IPS DF 4.7 (cell line): Measurements from ENCODE around the gene NCAM1.

Source experiments
- DNase-seq: peaks from one replicate; pipeline ENCODE4 v3.0.0-alpha.2; 2013; ENCODE audit warnings: low spot score; ENCODE audit errors: extremely low read depth

NCAM1 gene

DNA sequence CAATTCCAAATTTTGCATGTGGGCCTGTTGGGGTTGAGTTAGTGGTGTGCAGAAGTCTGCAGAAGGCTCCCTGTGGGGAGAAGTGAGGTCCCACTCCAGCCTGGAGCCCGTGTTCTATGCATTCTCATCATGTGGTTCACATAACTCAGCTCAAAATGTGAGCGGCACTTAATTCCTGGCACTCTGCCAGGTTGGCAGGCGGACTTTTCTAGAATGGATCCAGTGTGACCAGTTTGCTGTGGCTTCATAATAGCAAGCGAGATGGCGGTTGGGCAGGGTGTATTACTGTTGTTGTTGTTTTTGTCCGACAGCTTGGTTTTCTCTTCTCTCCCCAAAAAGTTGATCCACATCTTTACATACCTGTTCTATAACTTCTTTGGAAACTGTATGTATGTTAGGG, 206.4 kb downstream of the NCAM1 start:
- DNase-seq, result no peak

DNA sequence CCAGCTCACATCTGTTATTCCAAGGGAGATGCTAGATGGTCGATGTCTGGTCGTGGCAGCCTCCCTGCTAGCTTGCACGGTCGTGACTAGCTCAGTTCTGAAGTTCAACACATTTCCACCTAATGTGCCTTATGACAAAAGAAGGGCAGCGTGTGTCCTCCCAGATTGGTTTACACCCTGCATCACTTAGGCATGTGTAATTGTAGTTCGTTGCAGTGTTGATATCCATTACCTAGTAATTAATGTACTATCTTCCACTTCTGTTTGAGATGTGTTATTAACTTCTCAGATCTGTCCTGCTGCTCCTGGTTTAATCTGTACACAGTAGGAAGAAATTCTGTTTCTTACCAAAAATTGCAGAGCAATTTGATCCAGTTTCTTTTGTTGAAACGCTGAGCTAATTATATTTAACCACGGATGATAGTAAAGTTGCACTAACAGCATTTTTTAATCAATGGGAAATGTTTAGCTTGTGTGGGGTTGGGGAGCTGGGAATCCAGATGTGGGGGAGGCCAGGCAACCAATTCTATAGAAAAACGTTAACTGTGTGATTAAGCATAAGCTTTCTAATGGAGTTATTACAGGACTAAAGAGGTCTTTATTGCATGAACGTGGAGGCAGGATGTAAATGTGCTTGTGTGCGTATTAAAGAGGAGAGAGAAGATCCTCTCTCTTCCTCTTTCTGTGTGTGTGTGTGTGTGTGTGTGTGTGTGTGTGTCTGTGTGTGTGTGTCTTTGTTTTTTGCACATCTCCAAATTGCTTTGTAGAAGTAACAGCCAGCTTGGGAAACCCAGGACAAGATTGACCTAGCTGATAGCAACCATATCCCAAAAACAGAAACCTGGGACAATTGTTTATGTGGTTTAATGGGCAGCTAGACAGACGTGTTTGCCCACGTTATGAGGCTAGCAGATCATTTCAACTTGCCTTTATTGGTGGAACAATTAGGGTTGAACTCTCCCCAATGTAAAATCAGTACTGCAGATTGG, 207.4 kb downstream of the NCAM1 start:
- no peak for DNase-seq

DNA sequence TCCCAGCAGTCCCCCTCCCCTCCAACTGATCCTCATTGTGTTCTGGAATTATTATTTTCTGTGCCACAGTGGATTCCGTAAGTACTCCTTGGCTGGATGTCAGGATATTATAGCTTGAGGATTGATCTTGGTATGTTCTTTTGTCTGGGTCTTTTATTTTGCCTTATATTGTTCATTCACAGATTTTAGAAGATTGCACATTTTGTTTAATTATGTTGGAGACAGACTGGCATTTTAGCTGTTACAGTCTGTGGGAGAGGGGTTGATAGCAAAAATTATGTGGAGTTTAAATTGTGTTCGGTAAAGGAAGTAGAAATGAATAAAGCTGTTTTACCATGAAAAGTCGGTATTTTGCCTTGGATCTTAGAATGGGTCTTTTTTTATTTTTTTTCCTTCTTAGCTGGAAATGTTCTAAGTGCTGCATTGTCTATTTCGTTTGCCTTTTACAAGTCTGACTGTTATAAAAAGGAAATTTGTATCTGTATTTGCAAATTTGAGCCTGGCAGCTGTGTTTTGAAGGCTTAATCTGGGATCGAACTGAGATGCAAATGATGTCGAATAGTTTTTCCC, 211.2 kb downstream of the NCAM1 start:
- no peak for DNase-seq

DNA sequence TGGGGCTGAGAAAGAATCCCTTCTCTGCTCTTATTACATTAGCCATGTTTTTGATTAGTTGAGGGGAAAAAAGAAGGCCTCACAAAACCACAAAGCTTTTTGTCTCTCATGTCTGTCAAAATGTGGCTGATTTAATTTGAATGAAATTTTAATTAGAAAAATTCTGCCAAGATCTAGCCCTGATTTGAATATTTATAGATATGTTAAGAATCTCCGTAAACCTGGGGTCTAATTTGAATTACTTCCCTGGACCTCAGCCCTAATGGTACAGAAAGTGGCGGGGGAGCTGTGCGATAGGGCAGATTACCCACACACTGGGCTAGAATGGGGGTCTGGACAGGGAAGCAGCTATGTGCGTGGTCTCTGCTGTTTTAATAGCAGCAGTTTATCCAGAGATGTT, 211.9 kb downstream of the NCAM1 start:
- DNase-seq, result no peak

DNA sequence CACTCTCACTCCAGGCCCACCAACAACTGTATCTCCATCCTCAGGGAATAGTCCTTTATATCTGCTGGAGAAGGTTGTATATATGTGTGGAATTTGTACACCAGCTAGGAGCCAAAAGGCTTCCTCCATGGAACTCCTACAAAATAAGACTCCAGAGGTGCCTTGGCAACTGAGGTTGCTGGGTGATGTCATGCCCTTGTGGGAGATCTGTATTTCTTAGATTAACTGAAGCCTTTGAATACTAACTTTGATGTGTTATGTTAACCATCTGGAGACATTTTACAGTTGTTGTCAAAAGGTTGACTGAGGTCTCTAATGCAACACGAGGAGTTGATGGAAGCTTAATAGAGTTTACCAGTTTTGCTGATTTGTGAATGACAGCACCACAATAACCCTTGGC, 213.7 kb downstream of the NCAM1 start:
- DNase-seq, result no peak

DNA sequence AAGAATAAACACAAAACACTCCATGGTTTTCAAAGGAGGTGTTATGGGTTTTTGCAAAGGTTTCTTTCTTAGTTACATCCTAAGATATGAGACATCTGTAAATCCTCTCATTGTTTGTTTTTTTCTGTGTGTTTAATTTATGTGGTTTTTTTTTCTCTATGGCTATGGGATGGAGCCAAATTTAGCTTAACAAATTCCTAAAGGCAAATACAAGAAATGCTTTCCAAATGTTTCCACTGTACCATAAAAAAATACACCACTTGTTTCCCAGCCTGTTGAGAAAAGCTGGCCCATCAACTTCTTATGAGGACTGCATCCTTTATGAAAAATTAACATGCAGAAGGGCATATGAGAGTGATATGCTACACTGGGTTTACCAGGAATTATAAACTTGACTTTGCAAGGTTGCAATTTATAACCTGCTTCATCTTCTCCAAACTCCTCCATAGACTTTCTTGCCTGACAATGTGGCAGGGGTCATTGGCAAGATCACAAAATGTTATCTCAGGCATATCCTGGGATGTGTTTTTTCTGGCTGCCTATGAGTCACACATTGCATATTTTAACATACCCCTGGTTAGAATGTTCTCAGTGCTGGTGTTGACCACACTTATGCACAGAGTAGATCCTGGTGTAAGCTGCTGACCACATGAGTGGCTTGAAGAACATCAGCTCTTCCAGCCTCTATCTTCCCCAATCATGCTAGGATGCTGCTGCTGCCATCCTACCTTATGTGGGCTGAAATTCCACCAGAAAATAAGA, 215.6 kb downstream of the NCAM1 start:
- DNase-seq, result no peak

DNA sequence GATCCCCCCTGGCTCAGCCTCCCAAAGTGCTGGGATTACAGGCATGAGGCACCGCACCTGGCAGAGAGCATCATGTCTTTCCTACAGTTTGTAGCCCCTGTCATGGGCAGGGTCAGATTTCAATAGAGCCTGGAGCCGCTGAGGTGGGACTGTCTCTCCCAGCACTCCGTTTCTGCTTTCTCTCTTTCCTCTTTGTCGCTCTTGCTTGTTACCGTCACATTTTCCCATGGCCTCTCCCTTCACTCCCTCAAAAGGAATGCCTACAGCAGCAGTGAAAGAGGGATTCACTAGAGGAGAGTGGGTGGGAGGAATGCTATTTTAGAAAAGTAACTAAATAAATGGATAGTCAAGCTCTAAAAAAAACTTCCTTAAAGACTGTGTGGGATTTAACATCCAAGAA, 216.5 kb downstream of the NCAM1 start:
- DNase-seq, result no peak

DNA sequence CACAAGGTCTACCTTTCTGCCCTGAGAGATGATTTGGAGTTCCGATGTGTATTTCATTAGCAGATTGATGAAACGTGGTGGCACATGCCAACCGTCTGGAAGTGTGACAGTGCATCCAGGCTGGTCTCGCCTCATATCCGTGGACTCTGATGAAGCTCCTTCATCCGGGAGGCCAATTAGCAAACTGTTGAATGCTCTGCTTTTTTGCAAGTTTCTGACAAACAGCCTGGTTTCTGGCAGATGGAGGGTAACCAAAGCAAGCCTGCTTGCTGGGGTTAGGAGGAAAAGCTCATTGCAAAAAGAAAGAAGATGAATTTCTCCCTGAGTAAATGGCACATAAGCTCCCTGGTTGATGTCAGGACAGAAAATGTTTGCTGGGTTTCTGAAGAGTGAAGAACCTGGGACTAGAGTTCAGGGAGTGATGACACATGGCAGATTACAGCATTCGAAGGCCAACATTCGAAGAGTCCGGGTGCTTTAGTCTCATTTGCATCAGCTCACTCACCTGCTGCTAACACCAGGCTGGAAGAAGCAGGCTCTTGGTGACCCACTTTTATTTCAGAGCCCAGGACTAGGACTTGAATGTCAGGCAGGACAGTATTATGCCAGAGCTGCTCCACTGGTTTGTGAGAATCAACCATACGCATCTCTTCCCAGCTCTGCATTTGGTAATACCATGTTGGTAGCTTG, 217.3 kb downstream of the NCAM1 start:
- no peak for DNase-seq

DNA sequence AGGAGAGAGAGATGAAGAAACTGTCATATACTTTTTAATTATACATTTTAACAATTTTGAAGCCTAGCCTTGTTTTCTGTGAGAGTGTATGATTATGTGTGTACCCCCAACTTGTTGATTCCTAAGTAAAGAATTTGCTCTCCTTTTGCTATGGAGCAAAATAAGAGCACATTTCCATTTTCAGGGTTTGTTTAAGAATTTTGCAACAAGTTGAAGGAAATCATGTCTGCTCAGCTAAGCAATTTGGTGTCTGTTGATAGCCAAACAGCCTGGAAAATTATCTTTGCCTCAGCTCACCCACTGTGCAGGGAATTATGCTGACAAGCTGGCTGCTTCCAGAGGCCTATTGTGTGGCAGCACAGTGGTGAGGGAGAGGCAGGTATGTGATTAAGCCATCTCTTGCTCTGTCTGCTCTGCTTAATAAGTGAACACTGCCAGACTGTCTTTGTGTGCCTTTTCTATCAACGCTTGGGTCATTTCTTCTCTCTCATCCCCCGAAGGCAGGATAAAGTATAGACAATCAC, 218.0 kb downstream of the NCAM1 start:
- no peak for DNase-seq

DNA sequence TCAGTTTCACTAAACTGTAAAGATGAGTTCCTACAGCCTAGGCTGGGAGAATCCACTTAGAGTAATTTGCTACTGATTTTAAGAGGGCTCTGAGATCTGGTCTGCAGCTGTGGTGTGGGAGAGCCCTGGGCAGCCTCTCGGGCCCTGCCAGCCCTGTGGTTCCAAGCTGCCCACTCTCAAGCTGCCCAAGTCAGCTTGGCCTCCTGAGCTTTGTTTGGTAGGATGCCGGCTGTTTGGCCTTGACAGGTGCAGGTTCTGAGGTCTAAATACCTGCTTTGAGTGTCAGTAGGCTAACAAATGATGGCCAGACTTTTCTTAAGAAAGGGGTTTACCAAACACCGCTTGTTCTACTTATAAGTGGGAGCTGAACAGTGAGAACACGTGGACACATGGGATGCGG, 219.9 kb downstream of the NCAM1 start:
- no peak for DNase-seq

DNA sequence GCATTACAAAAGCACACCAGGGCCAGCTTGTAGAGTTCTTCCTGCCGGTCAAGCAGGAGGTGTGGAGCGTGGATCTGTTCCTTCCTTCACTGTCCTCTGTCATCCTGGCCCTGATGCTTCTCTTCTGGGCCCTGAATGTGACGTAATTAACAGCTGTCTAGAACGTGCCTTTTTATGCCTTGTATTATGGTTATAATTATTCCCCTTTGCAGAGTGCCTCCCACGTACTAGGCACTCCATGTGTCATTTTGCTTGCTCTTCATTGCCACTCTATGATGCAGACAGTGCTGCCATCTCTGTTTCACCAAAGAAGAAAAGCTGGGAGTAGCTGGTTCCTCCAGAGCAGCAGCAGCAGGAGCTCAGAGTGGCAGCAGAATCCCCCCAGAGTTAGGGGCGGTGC, 221.1 kb downstream of the NCAM1 start:
- DNase-seq, result no peak

DNA sequence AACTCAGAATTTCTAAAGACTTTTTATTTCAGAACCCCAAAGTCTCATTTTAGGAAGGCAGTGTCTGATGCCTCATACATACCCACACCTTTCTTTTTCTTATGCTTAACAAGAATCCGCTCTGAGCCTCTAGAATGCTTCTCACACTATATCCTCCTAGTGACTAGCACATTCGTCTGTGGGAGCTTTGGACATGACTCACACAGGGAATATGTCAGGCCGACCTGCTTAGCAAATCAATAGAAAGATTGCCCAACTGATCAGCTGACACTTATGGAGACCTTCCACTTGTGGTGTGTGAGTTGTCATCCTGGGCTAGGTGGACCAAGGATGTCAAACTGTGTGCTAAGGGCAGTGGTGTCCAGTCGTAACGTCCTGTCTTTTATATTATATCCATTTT, 223.3 kb downstream of the NCAM1 start:
- no peak for DNase-seq

DNA sequence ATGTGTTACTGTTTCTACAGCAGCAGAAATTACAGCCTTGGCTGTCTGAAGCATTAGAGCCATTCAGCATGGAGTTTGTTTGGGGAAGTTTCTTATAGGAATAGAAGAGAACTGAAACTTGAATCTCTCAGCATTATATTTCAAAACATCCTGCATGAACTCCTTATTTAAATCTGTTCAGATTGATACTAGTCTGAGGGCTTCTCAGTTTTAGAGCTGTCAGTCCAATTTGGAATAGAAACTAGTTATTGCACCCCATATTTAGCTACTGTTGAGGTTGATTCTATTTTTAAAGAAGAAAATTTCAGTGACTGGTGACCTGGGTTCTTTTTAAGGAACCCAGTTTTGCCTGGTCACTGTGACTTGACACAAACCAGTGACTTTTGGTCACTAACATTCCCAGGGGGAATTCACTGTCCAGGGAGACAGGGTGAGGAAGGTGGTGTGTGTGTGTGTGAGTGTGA, 227.2 kb downstream of the NCAM1 start:
- no peak for DNase-seq

DNA sequence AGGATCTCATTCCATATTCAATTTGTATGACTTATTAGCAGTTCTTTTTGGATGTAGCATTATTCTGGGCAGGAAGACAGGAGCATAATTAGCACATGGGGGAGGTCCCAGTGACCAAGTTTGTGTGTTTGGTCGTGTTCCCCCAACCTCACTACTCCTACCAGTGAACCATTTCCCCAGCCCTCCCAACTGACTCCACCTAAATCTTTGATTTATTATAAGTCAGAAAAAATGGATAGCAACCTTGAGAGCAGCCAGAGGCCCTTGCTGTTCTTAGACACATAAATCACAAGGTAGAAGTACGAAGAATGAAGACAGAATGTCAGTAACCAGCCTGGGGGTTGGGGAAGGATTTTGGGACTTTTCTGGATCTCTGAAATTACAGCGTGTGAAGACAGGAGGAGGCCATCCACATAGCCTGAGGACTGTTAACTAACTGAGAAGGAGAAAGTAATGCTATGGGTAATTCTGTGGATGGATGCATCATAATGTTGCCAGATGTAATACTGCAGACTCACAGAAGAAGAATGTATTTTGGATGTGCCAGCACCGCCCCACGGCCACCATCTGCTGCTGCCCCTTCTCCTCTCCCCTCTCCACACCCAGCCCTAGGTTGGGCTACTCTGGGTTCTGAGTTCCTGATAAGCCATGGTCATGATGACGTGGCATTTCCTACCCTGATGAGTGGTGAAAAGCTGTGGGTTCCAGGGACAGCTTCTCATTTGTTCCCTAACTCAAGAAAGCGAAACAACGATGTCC, 228.9 kb downstream of the NCAM1 start:
- DNase-seq, result no peak

DNA sequence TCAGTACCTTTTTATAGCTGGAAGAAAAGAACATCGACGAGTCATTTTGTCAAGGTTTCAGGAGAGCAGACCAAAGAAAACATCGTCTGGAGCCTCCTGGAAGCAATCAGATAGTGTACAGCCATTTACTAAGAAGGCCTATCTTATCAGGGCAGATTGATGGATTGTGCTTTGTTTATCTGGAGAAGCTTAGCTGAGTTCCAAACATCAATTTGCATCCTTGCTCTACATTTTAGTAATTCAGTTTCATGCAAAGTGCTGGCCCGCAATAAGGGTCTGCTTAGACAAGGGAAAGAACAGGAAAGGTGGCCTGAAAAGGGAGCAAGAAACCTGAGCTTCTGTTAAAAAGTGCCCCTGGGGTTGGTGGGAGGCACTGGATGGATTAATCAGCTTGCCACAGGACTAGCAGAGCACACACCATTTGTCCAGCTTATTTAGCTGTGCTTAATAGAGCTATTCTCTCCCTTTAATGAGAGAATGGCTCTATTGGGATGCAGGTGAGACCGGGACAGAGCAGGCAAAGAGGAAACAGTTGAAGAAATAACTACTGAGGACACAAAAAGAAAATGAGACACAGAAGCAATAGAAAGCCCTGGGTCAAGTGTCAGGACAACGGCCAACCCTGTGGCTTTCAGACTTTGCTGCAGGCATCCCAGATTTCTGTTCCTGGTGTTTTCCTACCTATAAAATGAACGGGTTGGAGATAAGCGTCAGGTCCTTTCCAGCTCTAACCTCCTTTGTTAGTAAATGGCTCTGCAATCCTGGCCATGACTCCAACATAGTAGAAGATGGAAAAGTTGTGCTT, 231.1 kb downstream of the NCAM1 start:
- no peak for DNase-seq

DNA sequence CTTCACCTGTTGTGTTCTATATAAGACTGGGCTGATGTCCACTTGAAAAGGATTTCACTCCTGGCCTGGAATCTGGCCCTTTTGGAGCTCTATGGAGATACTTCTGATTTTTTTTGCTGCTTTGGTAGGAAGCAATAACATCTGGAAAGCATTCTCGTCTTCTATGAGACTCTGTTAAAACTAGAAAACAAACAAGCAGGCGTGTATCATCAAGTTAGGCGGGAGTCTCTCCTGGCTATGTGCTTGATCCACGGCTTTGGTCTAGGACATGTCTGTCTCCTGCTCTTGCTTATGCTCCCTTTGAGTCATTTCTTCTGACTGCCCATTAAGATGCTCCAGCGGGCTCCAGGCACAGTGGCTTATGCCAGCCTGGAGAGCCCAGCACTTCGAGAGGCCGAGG, 231.8 kb downstream of the NCAM1 start:
- no peak for DNase-seq

DNA sequence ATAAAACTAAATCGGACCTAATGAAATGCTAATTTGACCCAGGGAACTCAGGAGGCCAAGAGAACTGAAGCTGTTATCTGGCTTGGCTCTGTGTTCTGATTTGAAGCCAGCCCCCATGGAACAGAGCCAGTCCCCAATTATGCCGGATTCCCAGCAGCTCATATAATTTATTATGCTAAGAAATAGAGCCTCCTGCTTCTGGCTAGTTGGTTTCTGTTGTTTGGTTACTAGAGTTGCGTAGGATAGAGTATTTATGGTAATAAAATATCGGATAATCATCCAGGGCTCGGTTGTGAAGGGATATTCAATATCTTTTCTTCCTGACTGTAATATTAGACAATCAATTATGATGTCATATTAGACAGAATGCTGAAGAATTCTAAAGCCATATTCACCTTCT, 232.7 kb downstream of the NCAM1 start:
- no peak for DNase-seq

DNA sequence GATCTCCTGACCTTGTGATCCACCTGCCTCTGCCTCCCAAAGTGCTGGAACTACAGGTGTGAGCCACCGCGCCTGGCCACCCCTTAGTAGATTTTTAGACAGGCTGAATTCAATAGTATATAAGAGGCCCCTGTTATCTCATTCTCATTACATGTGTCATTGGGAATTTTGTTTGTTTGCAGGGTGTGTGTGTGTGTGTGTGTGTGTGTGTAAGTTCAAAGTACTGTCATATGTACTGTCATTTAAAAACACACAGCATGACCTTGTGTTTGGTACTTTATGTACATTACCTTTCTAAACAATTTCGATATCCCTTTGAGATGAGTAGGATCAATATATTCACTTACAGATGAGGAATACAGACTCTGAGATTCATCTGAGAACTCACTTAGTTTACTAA, 234.5 kb downstream of the NCAM1 start:
- DNase-seq, result no peak

DNA sequence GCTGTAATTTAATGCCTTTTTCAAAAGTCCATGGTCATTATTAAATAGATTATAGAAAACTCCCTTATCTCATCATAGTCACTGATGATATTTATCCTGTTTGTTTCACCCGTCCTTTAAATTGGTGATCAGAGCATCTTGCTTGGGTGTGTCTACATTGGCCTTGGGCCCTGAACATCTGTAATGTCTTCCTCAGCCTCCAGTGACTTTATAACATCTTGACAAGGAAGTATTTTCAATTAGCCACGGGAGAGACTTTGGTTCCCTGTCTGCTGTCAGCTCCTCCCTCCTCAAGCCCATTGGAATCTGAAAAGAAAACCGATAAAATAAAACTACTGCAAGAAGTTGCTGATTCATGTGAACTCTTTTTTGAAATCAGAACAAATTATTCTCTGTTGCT, 236.2 kb downstream of the NCAM1 start:
- no peak for DNase-seq
